Suppressor macrophage treated with lipopolysaccharide for 1 hour (primary cell): Measurements from ENCODE around the gene RPS6KA4.
A peak's percentile ranks its signal among the peaks of the same experiment; 100 is the strongest.

ENCODE experiments used
- DNase-seq, 3 donors: peaks; one replicate each; pipeline ENCODE4 v3.0.0-alpha.2; 2020 to 2022

RPS6KA4 gene

GRCh38 chr11:64349404-64349803 lies 9.6 kb upstream of the RPS6KA4 start:
- DNase-seq = no peak

GRCh38 chr11:64351136-64351631 lies 7.8 kb upstream of the RPS6KA4 start:
- no peak for DNase-seq

- no peak for DNase-seq
Measured at GRCh38 chr11:64352099-64352994, 6.6 kb upstream of the RPS6KA4 start.

- no peak for DNase-seq
Measured at GRCh38 chr11:64352995-64353714, 5.8 kb upstream of the RPS6KA4 start.

- no peak for DNase-seq
Measured at GRCh38 chr11:64353715-64354506, 5.1 kb upstream of the RPS6KA4 start.

- DNase-seq = peak; percentile 89 to 91 (median 91)
Measured at GRCh38 chr11:64355078-64355940, 3.7 kb upstream of the RPS6KA4 start.

- peak; percentile 49 to 71 (median 60) for DNase-seq
Measured at GRCh38 chr11:64356498-64357411, 2.2 kb upstream of the RPS6KA4 start.

- no peak for DNase-seq
Measured at GRCh38 chr11:64357446-64357845, 1.5 kb upstream of the RPS6KA4 start.

- no peak for DNase-seq
Measured at GRCh38 chr11:64357904-64358535, 942 bp upstream of the RPS6KA4 start.

GRCh38 chr11:64358536-64358906 lies 441 bp upstream of the RPS6KA4 start:
- no peak for DNase-seq

GRCh38 chr11:64359712-64360445 lies 917 bp downstream of the RPS6KA4 start:
- peak; percentile 29 to 66 (median 31) for DNase-seq

- DNase-seq = peak; percentile 67 to 75 (median 69)
Measured at GRCh38 chr11:64360448-64360921, 1.5 kb downstream of the RPS6KA4 start.

GRCh38 chr11:64361659-64362058 lies 2.7 kb downstream of the RPS6KA4 start:
- no peak for DNase-seq

GRCh38 chr11:64362339-64362738 lies 3.4 kb downstream of the RPS6KA4 start:
- no peak for DNase-seq

- no peak for DNase-seq
Measured at GRCh38 chr11:64364435-64364834, 5.5 kb downstream of the RPS6KA4 start.

GRCh38 chr11:64364911-64365310 lies 5.9 kb downstream of the RPS6KA4 start:
- no peak for DNase-seq

- DNase-seq = no peak
Measured at GRCh38 chr11:64366751-64367150, 7.8 kb downstream of the RPS6KA4 start.

GRCh38 chr11:64367931-64368672 lies 9.1 kb downstream of the RPS6KA4 start:
- DNase-seq = no peak

GRCh38 chr11:64368673-64369074 lies 9.7 kb downstream of the RPS6KA4 start:
- no peak for DNase-seq
